A673 (cell line): ENCODE results near the gene NRIP2. TPM values are rescaled to one million over a fixed set of nuclear protein-coding genes. Genes with fewer than 3 reads are reported as not detected.

ENCODE experiments used
- BruUV-seq: library from RNA; stranded (reverse); fragments of 400-500 nt; replicated peaks from 2 replicates; lab custom pipeline; 2021; lab: Mats Ljungman, UMichigan
- CTCF ChIA-PET: fragments of 300-600 bp; sonication (Branson Sonifier 250); formaldehyde crosslinking; loops from one replicate; lab custom pipeline; 2022; ENCODE audit warnings: antibody characterized with exemption; lab: Charles Lee
- POLR2A ChIA-PET: fragments of 300-600 bp; sonication (Branson Sonifier 250); formaldehyde crosslinking; loops from one replicate; lab custom pipeline; 2022; ENCODE audit warnings: antibody characterized with exemption; ENCODE audit not compliant: low non-redundant PET; lab: Charles Lee
- DNase-seq: peaks from one replicate; pipeline ENCODE4 v3.0.0-alpha.2; 2015; ENCODE audit warnings: low spot score
- H3K27ac ChIP-seq: fragments of 200-600 bp; sonication (generic); 2 replicates; pipeline ENCODE4 v1.5.1; 2016; ENCODE audit warnings: mixed run types, low read depth, mild to moderate bottlenecking, mixed read lengths, antibody characterized with exemption, low read length; ENCODE audit not compliant: poor library complexity, severe bottlenecking
- H3K27me3 ChIP-seq: fragments of 200-600 bp; sonication (generic); replicated peaks from 2 replicates; pipeline ENCODE4 v1.6.1; 2017; ENCODE audit warnings: mixed run types, low read depth, mild to moderate bottlenecking, mixed read lengths, antibody characterized with exemption, low read length; ENCODE audit not compliant: insufficient read depth, poor library complexity
- H3K36me3 ChIP-seq: fragments of 200-600 bp; sonication (generic); 2 replicates; pipeline ENCODE4 v1.6.1; 2016; ENCODE audit warnings: mixed run types, mild to moderate bottlenecking, mixed read lengths, antibody characterized with exemption, low read length; ENCODE audit not compliant: insufficient read depth, poor library complexity, severe bottlenecking
- H3K4me1 ChIP-seq: fragments of 200-600 bp; sonication (generic); 2 replicates; pipeline ENCODE4 v1.6.1; 2017; ENCODE audit warnings: mixed run types, mild to moderate bottlenecking, mixed read lengths, antibody characterized with exemption, low read length; ENCODE audit not compliant: insufficient read depth, poor library complexity, severe bottlenecking
- H3K4me3 ChIP-seq: fragments of 200-600 bp; sonication (generic); 2 replicates; pipeline ENCODE4 v1.5.1; 2016; ENCODE audit warnings: low read depth, mixed run types, mild to moderate bottlenecking, mixed read lengths, low read length; ENCODE audit not compliant: poor library complexity, severe bottlenecking
- H3K9me3 ChIP-seq: fragments of 200-600 bp; sonication (generic); 2 replicates; pipeline ENCODE4 v1.6.1; 2016; ENCODE audit warnings: mixed run types, low read depth, mild to moderate bottlenecking, mixed read lengths, antibody characterized with exemption, low read length; ENCODE audit not compliant: poor library complexity, severe bottlenecking
- EZH2 ChIP-seq: fragments of 200-600 bp; sonication (generic); IDR thresholded peaks from 2 replicates; pipeline ENCODE4 v1.6.1; 2017; ENCODE audit warnings: borderline replicate concordance, low read depth, mild to moderate bottlenecking, mixed read lengths, antibody characterized with exemption, low read length; ENCODE audit not compliant: poor library complexity, severe bottlenecking
- intact Hi-C: fragments of 100-400 bp; cut with micrococcal nuclease; formaldehyde crosslinking; loops from one replicate; pipeline ENCODE4 v1.10.0; 2022; ENCODE audit not compliant: unreplicated experiment
- total RNA-seq: library from RNA; stranded (reverse); gene quantifications from 2 replicates; pipeline ENCODE4 v1.2.3, GENCODE V29; 2021
- TF ChIP-seq, protein P1 (sequence below): fragments of 300-800, 200-600 bp; sonication (generic); conservative IDR thresholded peaks from 2 replicates; pipeline ENCODE4 v1.5.1; 2017; ENCODE audit warnings: low read depth, mild to moderate bottlenecking, antibody characterized with exemption, low read length, moderate library complexity, mixed read lengths

Gene NRIP2
- total RNA-seq, 1 experiment from 2014 or later, result 0.39 TPM

DNA sequence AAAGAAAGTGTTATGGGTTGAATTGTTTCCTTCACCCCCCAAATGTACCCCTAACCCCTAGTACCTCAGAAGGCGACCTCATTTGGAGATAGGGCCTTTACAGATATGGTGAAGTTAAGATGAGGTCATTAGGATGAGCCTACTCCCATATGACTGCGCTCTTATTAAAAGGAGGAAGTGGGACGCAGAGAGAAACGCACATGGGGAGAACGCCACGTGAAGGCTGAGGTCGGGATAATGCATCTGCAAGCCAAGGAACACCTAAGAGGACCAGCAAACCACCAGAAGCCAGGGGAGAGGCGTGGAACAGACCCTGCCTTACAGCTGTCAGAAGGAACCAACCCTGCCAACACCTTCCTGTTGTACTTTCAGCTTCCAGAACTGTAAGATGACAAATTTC is 1.7 kb upstream of the NRIP2 start:
- intact Hi-C loops, result no loop called here
- CTCF ChIA-PET, result interaction anchor here (1.2 kb wide), 1 partner anchor 9 kb away, joined by 3 read pairs; no protein-coding TSS in a partner anchor

DNA sequence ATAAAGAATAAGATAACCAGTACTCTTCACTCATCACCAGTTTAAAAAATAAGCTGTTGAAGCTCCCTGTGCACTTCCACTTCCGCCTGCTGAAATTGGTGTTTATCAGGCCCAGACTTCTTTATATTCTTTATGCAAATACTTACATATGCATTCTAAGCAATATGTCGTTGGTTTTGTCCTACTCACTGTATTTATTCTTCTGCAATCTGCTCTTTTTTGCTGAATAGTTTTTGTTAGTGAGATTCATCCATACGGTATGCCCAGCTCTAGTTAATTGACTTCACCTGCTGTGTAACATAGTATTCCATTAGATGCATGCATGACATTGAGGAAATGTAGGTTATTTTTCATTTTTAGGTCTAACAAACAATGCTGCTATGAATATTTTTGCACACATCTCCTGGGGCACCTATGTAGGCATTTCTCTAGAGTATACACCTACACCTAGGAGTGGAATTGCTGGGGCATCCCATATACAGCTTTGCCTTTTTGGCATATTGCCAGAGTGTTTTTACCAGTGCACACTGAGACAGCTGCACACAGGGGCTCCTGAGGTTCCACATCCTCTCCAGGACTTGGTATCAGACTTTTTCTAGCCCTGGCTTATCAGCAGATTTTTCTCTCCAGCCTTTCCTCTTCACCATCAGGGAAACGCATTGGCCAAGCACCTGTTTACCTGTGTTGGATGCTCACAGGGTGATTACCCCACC is 1.0 kb upstream of the NRIP2 start:
- POLR2A ChIA-PET, result no interaction called here
- no peaks in the 10 kb centered on the region for H3K36me3 ChIP-seq
- no peak for DNase-seq
- no TSS peak for BruUV-seq
- no peak overlapping the region for H3K27ac ChIP-seq
- CTCF ChIA-PET, result interaction anchor here (1.2 kb wide), 1 partner anchor 10 kb away, joined by 3 read pairs; no protein-coding TSS in a partner anchor
- H3K9me3 ChIP-seq, result no peaks in the 10 kb centered on the region
- no peaks in the 10 kb centered on the region for H3K27me3 ChIP-seq
- H3K4me3 ChIP-seq, result no peak overlapping the region
- TF ChIP-seq EZH2, result no peak
- TF ChIP-seq, protein P1, sequence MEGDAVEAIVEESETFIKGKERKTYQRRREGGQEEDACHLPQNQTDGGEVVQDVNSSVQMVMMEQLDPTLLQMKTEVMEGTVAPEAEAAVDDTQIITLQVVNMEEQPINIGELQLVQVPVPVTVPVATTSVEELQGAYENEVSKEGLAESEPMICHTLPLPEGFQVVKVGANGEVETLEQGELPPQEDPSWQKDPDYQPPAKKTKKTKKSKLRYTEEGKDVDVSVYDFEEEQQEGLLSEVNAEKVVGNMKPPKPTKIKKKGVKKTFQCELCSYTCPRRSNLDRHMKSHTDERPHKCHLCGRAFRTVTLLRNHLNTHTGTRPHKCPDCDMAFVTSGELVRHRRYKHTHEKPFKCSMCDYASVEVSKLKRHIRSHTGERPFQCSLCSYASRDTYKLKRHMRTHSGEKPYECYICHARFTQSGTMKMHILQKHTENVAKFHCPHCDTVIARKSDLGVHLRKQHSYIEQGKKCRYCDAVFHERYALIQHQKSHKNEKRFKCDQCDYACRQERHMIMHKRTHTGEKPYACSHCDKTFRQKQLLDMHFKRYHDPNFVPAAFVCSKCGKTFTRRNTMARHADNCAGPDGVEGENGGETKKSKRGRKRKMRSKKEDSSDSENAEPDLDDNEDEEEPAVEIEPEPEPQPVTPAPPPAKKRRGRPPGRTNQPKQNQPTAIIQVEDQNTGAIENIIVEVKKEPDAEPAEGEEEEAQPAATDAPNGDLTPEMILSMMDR, result no peak
- intact Hi-C loops, result no loop called here
- peaks cover 16% of the 10 kb centered on the region for H3K4me1 ChIP-seq

More for the DNA sequence above, 1.7 kb upstream of the NRIP2 start:
- no peak for DNase-seq
- Histone ChIP-seq H3K4me1 (peaks cover 16% of the 10 kb centered on the region), H3K36me3 (no peaks in the 10 kb centered on the region), H3K27me3 (no peaks in the 10 kb centered on the region), H3K9me3 (no peaks in the 10 kb centered on the region), H3K4me3 (no peak overlapping the region), H3K27ac (no peak overlapping the region)
- no TSS peak for BruUV-seq
- no peak for TF ChIP-seq EZH2
- TF ChIP-seq, protein P1, result no peak
- POLR2A ChIA-PET, result no interaction called here

DNA sequence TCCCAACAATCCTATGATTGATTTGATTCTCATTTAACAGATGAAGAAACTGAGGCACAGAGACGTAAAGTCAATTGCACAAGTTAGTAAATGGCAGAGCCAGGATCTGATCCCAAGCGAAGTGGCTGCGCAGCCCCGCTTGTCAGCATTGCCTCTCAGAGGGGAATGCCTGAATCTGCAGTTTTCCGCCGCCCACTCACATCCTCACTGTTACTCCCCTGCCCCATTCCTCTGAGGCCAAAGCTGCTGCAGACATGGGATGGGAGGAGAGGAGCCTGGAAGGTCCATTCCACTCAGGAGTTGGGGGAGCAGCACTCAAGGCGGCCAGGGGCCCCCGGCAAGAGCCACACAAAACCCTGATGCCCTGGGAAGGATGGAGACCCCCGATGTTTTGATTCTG is 1.0 kb downstream of the NRIP2 start:
- peak; percentile 48 for DNase-seq
- no TSS peak for BruUV-seq
- H3K27me3 ChIP-seq, result no peaks in the 10 kb centered on the region
- TF ChIP-seq EZH2, result no peak
- TF ChIP-seq, protein P1, result no peak
- intact Hi-C loops, result no loop called here
- POLR2A ChIA-PET, result no interaction called here
- no peak overlapping the region for H3K27ac ChIP-seq
- H3K9me3 ChIP-seq, result no peaks in the 10 kb centered on the region
- H3K4me3 ChIP-seq, result no peak overlapping the region
- peaks cover 16% of the 10 kb centered on the region for H3K4me1 ChIP-seq
- H3K36me3 ChIP-seq, result no peaks in the 10 kb centered on the region
- CTCF ChIA-PET, result interaction anchor here (0.7 kb wide), 1 partner anchor 207 kb away, joined by 4 read pairs; no protein-coding TSS in a partner anchor
